K562 (cell line): ENCODE measurements around the gene PLXDC2. TPM values are rescaled to one million over a fixed set of nuclear protein-coding genes. Genes with fewer than 3 reads are reported as not detected.

Experiments
- ATAC-seq: fragments of 200-7000 bp; cut with Tn5 transposase; 3 replicates; pipeline ENCODE4 v1.9.1; 2020; ENCODE audit warnings: moderate library complexity
- BruUV-seq: library from RNA; stranded (reverse); fragments of 400-500 nt; replicated peaks from 2 replicates; lab custom pipeline; 2021; lab: Mats Ljungman, UMichigan
- CTCF ChIA-PET: fragments of 300-600 bp; formaldehyde crosslinking; extraction: SDS; loops from one replicate; lab custom pipeline; 2021; ENCODE audit warnings: low intra/inter-chr PET ratio; lab: Yijun Ruan, JAX
- POLR2A ChIA-PET: fragments of 300-600, 350-650 bp; sonication (Branson Sonifier 250); formaldehyde crosslinking; extraction: SDS; loops from one replicate; lab custom pipeline; 2021; ENCODE audit warnings: antibody characterized with exemption, inconsistent platforms; lab: Yijun Ruan, JAX
- DNase-seq, 4 experiments: peaks; one replicate each; pipeline versions ENCODE4 v3.0.0 to v3.0.0-alpha.2; 2011 to 2018; ENCODE audit warnings: low spot score in 3 of 4, mixed read lengths in 3 of 4; ENCODE audit errors: extremely low read depth in 1 of 4
- FAIRE-seq: peaks from 2 replicates; lab custom pipeline; 2011; peaks lifted over from hg19 to GRCh38; lab: Jason Lieb, UNC
- H2AFZ ChIP-seq: 2 replicates; pipeline ENCODE4 v1.6.0; 2011; ENCODE audit warnings: low read depth, low read length, control low read depth, inconsistent platforms
- H3K27ac ChIP-seq: fragments of 200-600 bp; 3 replicates; pipeline ENCODE4 v1.8.0; 2011; ENCODE audit warnings: low read depth, mild to moderate bottlenecking, control low read depth, inconsistent platforms, low read length, moderate library complexity, mixed read lengths; ENCODE audit errors: extremely low read depth
- H3K27me3 ChIP-seq, 2 experiments: fragments of 300-600 bp in 1 of 2; 2 replicates in 1 of 2; 3 replicates in 1 of 2; pipeline versions ENCODE4 v1.6.0 to v1.8.0; 2011; ENCODE audit warnings: inconsistent platforms in 2 of 2, low read length in 2 of 2, mild to moderate bottlenecking in 1 of 2, mixed read lengths in 1 of 2, moderate library complexity in 1 of 2; ENCODE audit not compliant: control insufficient read depth in 2 of 2, insufficient read depth in 2 of 2
- H3K36me3 ChIP-seq: fragments of 300-600 bp; 3 replicates; pipeline ENCODE4 v1.8.0; 2011; ENCODE audit warnings: mild to moderate bottlenecking, low read length, inconsistent platforms; ENCODE audit not compliant: control insufficient read depth, insufficient read depth
- H3K4me1 ChIP-seq, 2 experiments: fragments of 200-600 bp in 1 of 2; replicated peaks in 1 of 2; 2 replicates in 1 of 2; 3 replicates in 1 of 2; pipeline versions ENCODE4 v1.5.1 to v1.8.0; 2011; ENCODE audit warnings: inconsistent platforms in 2 of 2, low read length in 2 of 2, mild to moderate bottlenecking in 1 of 2, mixed read lengths in 1 of 2, moderate library complexity in 1 of 2; ENCODE audit not compliant: control insufficient read depth in 2 of 2, insufficient read depth in 2 of 2
- H3K4me2 ChIP-seq: 2 replicates; pipeline ENCODE4 v1.6.1; 2011; ENCODE audit warnings: low read length, control low read depth, inconsistent platforms, mixed read lengths; ENCODE audit not compliant: insufficient read depth
- H3K4me3 ChIP-seq: fragments of 200-600 bp; sonication (generic), shearing (Covaris generic); 2 replicates; pipeline ENCODE4 v1.5.1; 2016; ENCODE audit warnings: control low read depth, inconsistent platforms
- H3K79me2 ChIP-seq: fragments of 200-600 bp; 3 replicates; pipeline ENCODE4 v1.8.0; 2011; ENCODE audit warnings: low read length, inconsistent platforms; ENCODE audit not compliant: control insufficient read depth, insufficient read depth
- H3K9ac ChIP-seq, 2 experiments: 2 replicates each; pipeline versions ENCODE4 v1.6.0 to v1.6.1; 2011; ENCODE audit warnings: low read depth in 2 of 2, low read length in 2 of 2, control low read depth in 1 of 2, inconsistent platforms in 1 of 2, mild to moderate bottlenecking in 1 of 2, mixed read lengths in 1 of 2; ENCODE audit not compliant: insufficient read depth in 1 of 2
- H3K9me1 ChIP-seq: one replicate; pipeline ENCODE4 v1.6.0; 2011; ENCODE audit warnings: inconsistent platforms, mild to moderate bottlenecking, low read length, moderate library complexity; ENCODE audit not compliant: control insufficient read depth, insufficient read depth
- H3K9me3 ChIP-seq: replicated peaks from 2 replicates; pipeline ENCODE4 v1.5.1; 2011; ENCODE audit warnings: low read depth, low read length, inconsistent platforms; ENCODE audit not compliant: control insufficient read depth, insufficient read depth
- H4K20me1 ChIP-seq: replicated peaks from 2 replicates; pipeline ENCODE4 v1.6.1; 2011; ENCODE audit warnings: low read length, inconsistent platforms, mixed read lengths; ENCODE audit not compliant: control insufficient read depth, insufficient read depth
- CAMTA2 ChIP-seq: fragments of 250-450 bp; sonication (Bioruptor Pico); conservative IDR thresholded peaks from 2 replicates; pipeline ENCODE4 v1.5.1; 2022
- CREBBP ChIP-seq: IDR thresholded peaks from one replicate; pipeline ENCODE4 v1.6.1; 2012; ENCODE audit warnings: low read depth, mild to moderate bottlenecking, control low read depth, inconsistent platforms, low read length
- GATA2 ChIP-seq: sonication (generic); formaldehyde crosslinking; IDR thresholded peaks from 2 replicates; pipeline ENCODE4 v1.4.0; 2020; ENCODE audit warnings: mild to moderate bottlenecking, missing genetic modification reagents
- LEF1 ChIP-seq: fragments of 450-650 bp; IDR thresholded peaks from 2 replicates; pipeline ENCODE4 v1.6.1; 2016; ENCODE audit warnings: mild to moderate bottlenecking
- MAFF ChIP-seq: IDR thresholded peaks from 2 replicates; pipeline ENCODE4 v1.6.1; 2012; ENCODE audit warnings: low read length, improper control_type of control experiment
- POU5F1 ChIP-seq: fragments of 150-350 bp; IDR thresholded peaks from 2 replicates; pipeline ENCODE4 v1.6.1; 2014; ENCODE audit warnings: borderline replicate concordance, low read length, low read depth, mild to moderate bottlenecking; ENCODE audit not compliant: partially characterized antibody
- SIRT6 ChIP-seq: IDR thresholded peaks from one replicate; pipeline ENCODE4 v1.6.1; 2012; ENCODE audit warnings: low read depth, mild to moderate bottlenecking, control low read depth, inconsistent platforms, low read length, moderate library complexity
- SREBF2 ChIP-seq: sonication (generic); formaldehyde crosslinking; IDR thresholded peaks from 2 replicates; pipeline ENCODE4 v1.4.0; 2020; ENCODE audit warnings: mild to moderate bottlenecking, missing genetic modification reagents
- SRSF3 ChIP-seq: fragments of 200-400 bp; formaldehyde crosslinking; IDR thresholded peaks from 2 replicates; pipeline ENCODE4 v1.6.1; 2016; ENCODE audit warnings: mild to moderate bottlenecking, low read length, moderate library complexity; ENCODE audit not compliant: insufficient read depth
- TFAP4 ChIP-seq: sonication (generic); formaldehyde crosslinking; IDR thresholded peaks from 2 replicates; pipeline ENCODE4 v1.8.0; 2022; ENCODE audit warnings: missing genetic modification reagents, mild to moderate bottlenecking, moderate library complexity, borderline replicate concordance
- ZBTB1 ChIP-seq: sonication (generic); formaldehyde crosslinking; IDR thresholded peaks from 2 replicates; pipeline ENCODE4 v1.8.1; 2023; ENCODE audit warnings: missing genetic modification reagents, low read depth, mild to moderate bottlenecking, borderline replicate concordance
- WGBS: fragments of 100-300 bp; shearing (Covaris generic); methylation state at CpG from one replicate; pipeline ENCODE4 v1.1.6; 2016; ENCODE audit warnings: low coverage, mixed read lengths; ENCODE audit not compliant: insufficient coverage; ENCODE audit errors: missing lambda C conversion rate; 5-methylcytosine and 5-hydroxymethylcytosine counted together
- in situ Hi-C: fragments of 300-500 bp; cut with MboI; formaldehyde crosslinking; loops from 4 replicates; pipeline ENCODE4 v1.15.0; 2018; ENCODE audit warnings: inconsistent platforms, mixed read lengths
- intact Hi-C: fragments of 100-400 bp; cut with micrococcal nuclease; formaldehyde crosslinking; loops from 2 replicates; pipeline ENCODE4 v1.14.2; 2022
- polyA plus RNA-seq, 8 experiments: library from polyadenylated mRNA; depleted of rRNA in 4 of 8; stranded (reverse) in 5 of 8; unstranded in 3 of 8; fragments of >200 nt; fragmentation: Nextera tagmentation in 2 of 8; fragmentation: Illumina TruSeq in 1 of 8; extraction: Ambion mirVana in 2 of 8; extraction: Trizol in 1 of 8; gene quantifications; 2 replicates each; pipeline versions ENCODE4 v1.2.1 to v1.2.3, GENCODE V29; 2011 to 2014; ENCODE audit warnings: inconsistent platforms in 1 of 8, missing spikeins in 1 of 8
- total RNA-seq, 7 experiments: library from RNA; depleted of rRNA in 6 of 7; stranded (reverse); fragments of >200 nt in 6 of 7; fragmentation: Illumina TruSeq in 2 of 7; extraction: Trizol in 2 of 7; gene quantifications; 2 replicates each; pipeline versions ENCODE4 v1.2.1 to v1.2.3, GENCODE V29; 2011 to 2021; ENCODE audit warnings: low replicate concordance in 1 of 7
- TF ChIP-seq, protein P1 (sequence below): fragments of 450-650 bp; formaldehyde crosslinking; IDR thresholded peaks from 2 replicates; pipeline ENCODE4 v1.4.0; 2020; ENCODE audit warnings: mild to moderate bottlenecking, moderate library complexity

The PLXDC2 gene
- total and polyA plus RNA-seq, 9 of the 15 experiments (the other 6 are each of a cell fraction or from before 2014, with no cell fraction given): 0.01 to 0.33 (median 0.10) TPM; not detected in 3

- CTCF ChIA-PET: no interaction called here
- no peak for FAIRE-seq
- TF ChIP-seq TFAP4 (CRISPR knock-in tag): no peak
- TF ChIP-seq SREBF2 (CRISPR knock-in tag): no peak
- TF ChIP-seq CAMTA2 (CRISPR knock-in tag): no peak
- TF ChIP-seq, protein P1, sequence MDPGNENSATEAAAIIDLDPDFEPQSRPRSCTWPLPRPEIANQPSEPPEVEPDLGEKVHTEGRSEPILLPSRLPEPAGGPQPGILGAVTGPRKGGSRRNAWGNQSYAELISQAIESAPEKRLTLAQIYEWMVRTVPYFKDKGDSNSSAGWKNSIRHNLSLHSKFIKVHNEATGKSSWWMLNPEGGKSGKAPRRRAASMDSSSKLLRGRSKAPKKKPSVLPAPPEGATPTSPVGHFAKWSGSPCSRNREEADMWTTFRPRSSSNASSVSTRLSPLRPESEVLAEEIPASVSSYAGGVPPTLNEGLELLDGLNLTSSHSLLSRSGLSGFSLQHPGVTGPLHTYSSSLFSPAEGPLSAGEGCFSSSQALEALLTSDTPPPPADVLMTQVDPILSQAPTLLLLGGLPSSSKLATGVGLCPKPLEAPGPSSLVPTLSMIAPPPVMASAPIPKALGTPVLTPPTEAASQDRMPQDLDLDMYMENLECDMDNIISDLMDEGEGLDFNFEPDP: no peak
- TF ChIP-seq LEF1: no peak
- TF ChIP-seq SRSF3: no peak
- no peak for TF ChIP-seq SIRT6
- no peak for TF ChIP-seq GATA2
- no peak for TF ChIP-seq ZBTB1 (CRISPR knock-in tag)
- TF ChIP-seq MAFF: no peak
- TF ChIP-seq POU5F1: no peak
- no peak for TF ChIP-seq CREBBP
- TF ChIP-seq, all 486 proteins: peak for 0
- Histone ChIP-seq H3K4me3 (no peak overlapping the region), H3K4me1 (no peaks in the 10 kb centered on the region), H3K36me3 (no peaks in the 10 kb centered on the region), H3K9me3 (no peaks in the 10 kb centered on the region), H2AFZ (no peak overlapping the region), H3K9ac (no peak overlapping the region), H3K9me1 (no peaks in the 10 kb centered on the region), H3K4me2 (no peak overlapping the region), H3K27ac (no peak overlapping the region), H3K27me3 (no peaks in the 10 kb centered on the region), H4K20me1 (no peaks in the 10 kb centered on the region), H3K79me2 (no peaks in the 10 kb centered on the region)
- intact Hi-C loops: no loop called here
- ATAC-seq (no peak), DNase-seq (no peak)
- POLR2A ChIA-PET: no interaction called here
- WGBS: 0% methylated on average over 1 of the region's 1 CpG
- BruUV-seq: no TSS peak
- in situ Hi-C loops: no loop called here
Measured at GRCh38 chr10:19974138-19974537, 157.9 kb downstream of the PLXDC2 start.
